Hepatocyte (in vitro differentiated cells): Measurements from ENCODE around the gene STYX.

ENCODE experiments used
- EZH2phosphoT487 ChIP-seq: fragments of 200-600 bp; sonication (generic); IDR thresholded peaks from one replicate; pipeline ENCODE4 v1.6.1; 2018; ENCODE audit warnings: antibody characterized with exemption, mild to moderate bottlenecking, low read depth, moderate library complexity; ENCODE audit not compliant: unreplicated experiment, severe bottlenecking
- TF ChIP-seq, protein P1 (sequence below): fragments of 200-600 bp; sonication (generic); IDR thresholded peaks from 2 replicates; pipeline ENCODE4 v1.5.1; 2016; ENCODE audit warnings: antibody characterized with exemption, mild to moderate bottlenecking; ENCODE audit not compliant: poor library complexity

DNA sequence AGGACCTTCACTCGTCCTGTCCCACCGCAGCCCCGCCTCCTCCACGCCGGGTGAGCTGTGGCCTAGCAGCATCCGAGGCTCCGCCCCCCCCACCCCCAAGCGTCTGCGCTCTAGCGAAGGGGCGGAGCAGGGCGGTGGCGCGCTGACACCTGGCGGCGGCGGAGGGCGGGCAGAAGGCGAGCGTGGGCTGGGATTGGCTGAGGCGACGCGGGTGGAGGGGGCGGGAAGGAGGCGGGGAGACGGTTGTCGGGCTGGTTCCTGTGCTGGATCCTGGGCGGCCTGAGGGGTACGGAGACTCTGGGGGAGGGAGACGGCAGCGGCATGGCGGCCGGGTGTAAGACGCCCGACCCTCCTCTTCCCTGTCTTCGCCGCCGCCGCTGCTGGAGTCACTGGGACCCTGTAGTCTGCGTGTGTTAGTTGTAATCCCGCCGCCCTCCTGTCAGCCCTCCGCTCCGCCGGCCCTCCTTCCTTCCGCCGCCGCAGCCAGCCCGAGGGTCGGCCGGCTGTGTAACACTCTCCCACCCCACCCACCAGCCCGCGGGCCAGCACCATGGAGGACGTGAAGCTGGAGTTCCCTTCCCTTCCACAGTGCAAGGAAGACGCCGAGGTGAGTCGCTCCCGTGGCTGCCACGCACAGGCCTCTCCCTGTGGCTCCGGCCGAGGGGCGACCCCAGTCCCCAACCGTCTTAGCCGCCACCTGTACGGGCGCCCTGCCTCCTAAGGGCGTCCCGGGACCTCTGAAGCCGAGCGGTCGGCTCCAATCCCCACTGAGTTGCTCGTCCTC is at the start of gene STYX:
- TF ChIP-seq, protein P1, sequence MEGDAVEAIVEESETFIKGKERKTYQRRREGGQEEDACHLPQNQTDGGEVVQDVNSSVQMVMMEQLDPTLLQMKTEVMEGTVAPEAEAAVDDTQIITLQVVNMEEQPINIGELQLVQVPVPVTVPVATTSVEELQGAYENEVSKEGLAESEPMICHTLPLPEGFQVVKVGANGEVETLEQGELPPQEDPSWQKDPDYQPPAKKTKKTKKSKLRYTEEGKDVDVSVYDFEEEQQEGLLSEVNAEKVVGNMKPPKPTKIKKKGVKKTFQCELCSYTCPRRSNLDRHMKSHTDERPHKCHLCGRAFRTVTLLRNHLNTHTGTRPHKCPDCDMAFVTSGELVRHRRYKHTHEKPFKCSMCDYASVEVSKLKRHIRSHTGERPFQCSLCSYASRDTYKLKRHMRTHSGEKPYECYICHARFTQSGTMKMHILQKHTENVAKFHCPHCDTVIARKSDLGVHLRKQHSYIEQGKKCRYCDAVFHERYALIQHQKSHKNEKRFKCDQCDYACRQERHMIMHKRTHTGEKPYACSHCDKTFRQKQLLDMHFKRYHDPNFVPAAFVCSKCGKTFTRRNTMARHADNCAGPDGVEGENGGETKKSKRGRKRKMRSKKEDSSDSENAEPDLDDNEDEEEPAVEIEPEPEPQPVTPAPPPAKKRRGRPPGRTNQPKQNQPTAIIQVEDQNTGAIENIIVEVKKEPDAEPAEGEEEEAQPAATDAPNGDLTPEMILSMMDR = no peak
- no peak for TF ChIP-seq EZH2phosphoT487
